ENCODE measurements around the gene TIE1. TPM values are rescaled to one million over a fixed set of nuclear protein-coding genes. Genes with fewer than 3 reads are reported as not detected.

The TIE1 gene
- total and polyA plus RNA-seq, 9 of the 15 experiments (the other 6 are each of a cell fraction or from before 2014, with no cell fraction given), result 0.07 to 0.49 (median 0.14) TPM; not detected in 4

- TF ChIP-seq MXI1 (IDR thresholded peaks at IDR 0.05; ENCODE audit: low read depth, low read length) (peak; percentile 84; the same call in 1 of the 2 replicates), E2F3 (CRISPR knock-in tag; IDR thresholded peaks at IDR 0.05) (no peak), UBTF (IDR thresholded peaks at IDR 0.05; ENCODE audit: borderline replicate concordance in 1 of 2, low read depth in 2 of 2, low read length in 2 of 2) (peak in 1 of 2 experiments; percentile 56; a peak in 2 of 4 replicates), JUNB (CRISPR knock-in tag; conservative IDR thresholded peaks at IDR 0.05) (0 out of 2 replicates have a peak, but pooled peaks have one; percentile 35), SREBF1 (IDR thresholded peaks at IDR 0.05; ENCODE audit: borderline replicate concordance, low read depth, low read length) (no peak), ARID1B (IDR thresholded peaks at IDR 0.05) (no peak), CREM (IDR thresholded peaks at IDR 0.05; ENCODE audit: low read depth) (peak; percentile 44), YBX1 (IDR thresholded peaks at IDR 0.05) (no peak), ZBTB9 (CRISPR knock-in tag; IDR thresholded peaks at IDR 0.05) (peak; percentile 87), MECOM (CRISPR knock-in tag; IDR thresholded peaks at IDR 0.05) (no peak), TCF3 (CRISPR knock-in tag; IDR thresholded peaks at IDR 0.05) (no peak; the same call in 1 of the 2 replicates), HNRNPLL (IDR thresholded peaks at IDR 0.05; ENCODE audit: low read depth, low read length, poor library complexity, severe bottlenecking) (peak; percentile 53), TRIM24 (IDR thresholded peaks at IDR 0.05) (0 out of 4 replicates have a peak, but pooled peaks of 1 of the 2 experiments have one; percentile 9), PML (IDR thresholded peaks at IDR 0.05; ENCODE audit: low read length) (0 out of 2 replicates have a peak, but pooled peaks have one; percentile 13), NFE2 (IDR thresholded peaks at IDR 0.05; ENCODE audit: low read depth) (0 out of 2 replicates have a peak, but pooled peaks have one; percentile 3), GTF2F1 (IDR thresholded peaks at IDR 0.05; ENCODE audit: low read depth, low read length) (peak; percentile 5; the same call in 1 of the 2 replicates), TOE1 (IDR thresholded peaks at IDR 0.05; ENCODE audit: borderline replicate concordance) (0 out of 2 replicates have a peak, but pooled peaks have one; percentile 39), TOE1 (CRISPR knock-in tag; IDR thresholded peaks at IDR 0.05; ENCODE audit: borderline replicate concordance, low read depth) (peak; percentile 83; the same call in 1 of the 2 replicates), CHCHD3 (CRISPR knock-in tag; IDR thresholded peaks at IDR 0.05) (no peak), ZFX (CRISPR knock-in tag; IDR thresholded peaks at IDR 0.05) (peak; percentile 72), PHB (CRISPR knock-in tag; IDR thresholded peaks at IDR 0.05) (peak; percentile 77; the same call in 1 of the 2 replicates)
Measured at GRCh38 chr1:43358746-43359693, 58.2 kb downstream of the TIE1 start, which contains the start of gene CDC20 (continued).
